Measurements from ENCODE around the gene PPCS.
"Not testable (repeated sequence)": the region's sequence is repeated elsewhere in the genome, so short reads cannot be mapped to it uniquely, and the experiment has no call there.

The PPCS gene

GRCh38 chr1:42454403-42454802, 1.9 kb upstream of the PPCS start:
- DNase-seq, result no peak

- peak; percentile 86 for DNase-seq
Measured at GRCh38 chr1:42456754-42457089, 379 bp downstream of the PPCS start.

- DNase-seq, result no peak
Measured at GRCh38 chr1:42461196-42461595, 4.9 kb downstream of the PPCS start.

- DNase-seq, result peak; percentile 100
Measured at GRCh38 chr1:42462828-42463763, 6.8 kb downstream of the PPCS start, which contains the start of gene CCDC30. Gene CCDC30 (plus strand): TSS chr1:42463286. CDS start chr1:42480552, 17,266 bp downstream.

- DNase-seq, result no peak
Measured at GRCh38 chr1:42463921-42464320, 7.6 kb downstream of the PPCS start.

GRCh38 chr1:42466030-42466429, 9.7 kb downstream of the PPCS start:
- DNase-seq, result no peak

GRCh38 chr1:42469727-42470126, 13.4 kb downstream of the PPCS start:
- DNase-seq, result no peak

- DNase-seq, result no peak
Measured at GRCh38 chr1:42476605-42477004, 20.3 kb downstream of the PPCS start.

GRCh38 chr1:42477354-42477753, 21.0 kb downstream of the PPCS start:
- not testable (repeated sequence) for DNase-seq

GRCh38 chr1:42477775-42478174, 21.4 kb downstream of the PPCS start:
- DNase-seq, result no peak

GRCh38 chr1:42479621-42480020, 23.3 kb downstream of the PPCS start:
- peak; percentile 41 for DNase-seq

GRCh38 chr1:42480921-42481320, 24.6 kb downstream of the PPCS start:
- no peak for DNase-seq

GRCh38 chr1:42482635-42483153, 26.4 kb downstream of the PPCS start:
- DNase-seq, result no peak

GRCh38 chr1:42484382-42484781, 28.0 kb downstream of the PPCS start:
- no peak for DNase-seq

- DNase-seq, result no peak
Measured at GRCh38 chr1:42490237-42490636, 33.9 kb downstream of the PPCS start.

- not testable (repeated sequence) for DNase-seq
Measured at GRCh38 chr1:42502031-42502430, 45.7 kb downstream of the PPCS start.

GRCh38 chr1:42504535-42505128, 48.3 kb downstream of the PPCS start:
- no peak for DNase-seq

GRCh38 chr1:42506576-42506975, 50.2 kb downstream of the PPCS start:
- DNase-seq, result no peak
